HL-60 (cell line): ENCODE results near the gene TP53AIP1.

Experiments
- DNase-seq, 2 experiments: peaks; one replicate each; pipeline ENCODE4 v3.0.0-alpha.2; 2010 to 2020; ENCODE audit warnings: low read depth in 1 of 2, low spot score in 1 of 2
- H3K27ac ChIP-seq: fragments of 250-450 bp; sonication (Bioruptor Pico); replicated peaks from 2 replicates; pipeline ENCODE4 v1.5.1; 2020; ENCODE audit warnings: mild to moderate bottlenecking, moderate library complexity
- H3K27me3 ChIP-seq: fragments of 250-450 bp; sonication (Bioruptor Pico); 2 replicates; pipeline ENCODE4 v1.5.1; 2021; ENCODE audit warnings: mild to moderate bottlenecking, moderate library complexity; ENCODE audit not compliant: insufficient read depth, poor library complexity, severe bottlenecking
- H3K4me3 ChIP-seq: replicated peaks from 2 replicates; pipeline ENCODE4 v1.5.1; 2011; ENCODE audit warnings: mild to moderate bottlenecking, control low read depth, low read length; ENCODE audit not compliant: insufficient read depth
- CTCF ChIP-seq: IDR thresholded peaks from one replicate; pipeline ENCODE4 v1.5.1; 2011; ENCODE audit warnings: low read length, control low read depth, inconsistent platforms; ENCODE audit not compliant: insufficient read depth
- GABPA ChIP-seq: IDR thresholded peaks from 2 replicates; pipeline ENCODE4 v1.6.1; 2012; ENCODE audit warnings: low read depth
- POLR2AphosphoS5 ChIP-seq: IDR thresholded peaks from 2 replicates; pipeline ENCODE4 v1.6.1; 2012; ENCODE audit warnings: low read depth
- REST ChIP-seq: IDR thresholded peaks from 2 replicates; pipeline ENCODE4 v1.6.1; 2012; ENCODE audit warnings: low read depth; ENCODE audit not compliant: insufficient replicate concordance
- SPI1 ChIP-seq: IDR thresholded peaks from 2 replicates; pipeline ENCODE4 v1.6.1; 2012; ENCODE audit warnings: low read depth, mild to moderate bottlenecking, borderline replicate concordance

The TP53AIP1 gene

GRCh38 chr11:128967578-128967977, 24.9 kb upstream of the TP53AIP1 start:
- no peaks in the 10 kb centered on the region for H3K27me3 ChIP-seq
- H3K4me3 ChIP-seq: no peak overlapping the region
- H3K27ac ChIP-seq: no peak overlapping the region
- no peak for DNase-seq
- no peak for TF ChIP-seq CTCF
- no peak for TF ChIP-seq POLR2AphosphoS5
- no peak for TF ChIP-seq GABPA
- no peak for TF ChIP-seq SPI1
- no peak for TF ChIP-seq REST

GRCh38 chr11:128965485-128965884, 22.8 kb upstream of the TP53AIP1 start:
- TF ChIP-seq POLR2AphosphoS5 (no peak), REST (no peak), GABPA (no peak)
- no peak overlapping the region for H3K4me3 ChIP-seq

GRCh38 chr11:128964463-128964930, 21.8 kb upstream of the TP53AIP1 start:
- H3K27ac ChIP-seq: no peak overlapping the region
- H3K4me3 ChIP-seq: no peak overlapping the region
- no peak for TF ChIP-seq GABPA
- no peak for TF ChIP-seq SPI1
- TF ChIP-seq REST: no peak
- TF ChIP-seq CTCF: no peak
- no peak for TF ChIP-seq POLR2AphosphoS5
- DNase-seq: no peak
- peaks cover 1% of the 10 kb centered on the region for H3K27me3 ChIP-seq

More at GRCh38 chr11:128965485-128965884, 22.8 kb upstream of the TP53AIP1 start:
- DNase-seq: no peak
- no peak overlapping the region for H3K27ac ChIP-seq
- no peaks in the 10 kb centered on the region for H3K27me3 ChIP-seq
